GM20431 (cell line): Measurements from ENCODE around the gene PELI2.

ENCODE experiments used
- in situ Hi-C: fragments of 300-500 bp; cut with MseI, MboI; formaldehyde crosslinking; loops from one replicate; pipeline ENCODE4 v1.15.0; 2020; ENCODE audit warnings: low sequenced_read_pairs; ENCODE audit not compliant: unreplicated experiment

Gene PELI2

GRCh38 chr14:56331592-56332216 is 213.5 kb downstream of the PELI2 start:
- in situ Hi-C loops = loop anchor here (25.0 kb wide), 1 partner anchor 594 kb away; no protein-coding TSS in a partner anchor

- in situ Hi-C loops = loop anchor here (25.0 kb wide), 1 partner anchor 596 kb away; no protein-coding TSS in a partner anchor
These were observed 215.4 kb downstream of the PELI2 start for GRCh38 chr14:56333359-56334292.

- in situ Hi-C loops = loop anchor here (25.0 kb wide), 1 partner anchor 597 kb away; no protein-coding TSS in a partner anchor
These were observed 216.2 kb downstream of the PELI2 start for GRCh38 chr14:56334458-56334857.

GRCh38 chr14:56338674-56339073 is 220.5 kb downstream of the PELI2 start:
- in situ Hi-C loops = loop anchor here (25.0 kb wide), 1 partner anchor 601 kb away; no protein-coding TSS in a partner anchor

- in situ Hi-C loops = loop anchor here (25.0 kb wide), 1 partner anchor 603 kb away; no protein-coding TSS in a partner anchor
These were observed 221.9 kb downstream of the PELI2 start for GRCh38 chr14:56339855-56340701.

GRCh38 chr14:56340932-56341331 is 222.7 kb downstream of the PELI2 start:
- in situ Hi-C loops = loop anchor here (25.0 kb wide), 1 partner anchor 604 kb away; no protein-coding TSS in a partner anchor

GRCh38 chr14:56341766-56342493 is 223.7 kb downstream of the PELI2 start:
- in situ Hi-C loops = loop anchor here (25.0 kb wide), 1 partner anchor 605 kb away; no protein-coding TSS in a partner anchor

- in situ Hi-C loops = loop anchor here (25.0 kb wide), 1 partner anchor 605 kb away; no protein-coding TSS in a partner anchor
These were observed 224.3 kb downstream of the PELI2 start for GRCh38 chr14:56342494-56342942.

- in situ Hi-C loops = loop anchor here (25.0 kb wide), 1 partner anchor 613 kb away; no protein-coding TSS in a partner anchor
These were observed 231.7 kb downstream of the PELI2 start for GRCh38 chr14:56349960-56350359.
